SK-N-SH (cell line): ENCODE results near the gene FBN1. TPM values are rescaled to one million over a fixed set of nuclear protein-coding genes. Genes with fewer than 3 reads are reported as not detected.

Source experiments
- ELF1 ChIP-seq: IDR thresholded peaks from 2 replicates; pipeline ENCODE4 v1.4.0; 2012
- EP300 ChIP-seq, 2 experiments: IDR thresholded peaks; 2 replicates each; pipeline versions ENCODE4 v1.4.0 to v1.6.1; 2012; ENCODE audit warnings: borderline replicate concordance in 1 of 2, low read depth in 1 of 2, low read length in 1 of 2
- FOXJ3 ChIP-seq: sonication (generic); formaldehyde crosslinking; IDR thresholded peaks from 2 replicates; pipeline ENCODE4 v1.5.1; 2020; ENCODE audit warnings: mild to moderate bottlenecking, missing genetic modification reagents
- IRF3 ChIP-seq: fragments of 150-350 bp; IDR thresholded peaks from 2 replicates; pipeline ENCODE4 v1.6.1; 2016; ENCODE audit warnings: mild to moderate bottlenecking, low read depth, low read length
- MEF2A ChIP-seq: IDR thresholded peaks from 2 replicates; pipeline ENCODE4 v1.4.0; 2012; ENCODE audit warnings: low read depth, borderline replicate concordance
- NRF1 ChIP-seq: IDR thresholded peaks from 2 replicates; pipeline ENCODE4 v1.6.1; 2012; ENCODE audit warnings: low read depth, mild to moderate bottlenecking, low read length
- POLR2AphosphoS5 ChIP-seq: IDR thresholded peaks from 2 replicates; pipeline ENCODE4 v1.6.1; 2012; ENCODE audit warnings: low read depth, low read length
- RCOR1 ChIP-seq: fragments of 150-350 bp; IDR thresholded peaks from 2 replicates; pipeline ENCODE4 v1.6.1; 2017; ENCODE audit warnings: antibody characterized with exemption, low read length
- RFX5 ChIP-seq: IDR thresholded peaks from 2 replicates; pipeline ENCODE4 v1.6.1; 2012; ENCODE audit warnings: mild to moderate bottlenecking, improper control_type of control experiment, low read length
- RXRA ChIP-seq: IDR thresholded peaks from 2 replicates; pipeline ENCODE4 v1.4.0; 2012; ENCODE audit warnings: low read depth, mild to moderate bottlenecking, borderline replicate concordance
- TAF1 ChIP-seq: IDR thresholded peaks from 2 replicates; pipeline ENCODE4 v1.6.1; 2012; ENCODE audit warnings: low read depth, mild to moderate bottlenecking, low read length, moderate library complexity, borderline replicate concordance
- TCF12 ChIP-seq: IDR thresholded peaks from 2 replicates; pipeline ENCODE4 v1.4.0; 2012
- TEAD4 ChIP-seq: IDR thresholded peaks from 2 replicates; pipeline ENCODE4 v1.4.0; 2012; ENCODE audit warnings: mild to moderate bottlenecking, borderline replicate concordance; ENCODE audit not compliant: insufficient read depth
- YY1 ChIP-seq: IDR thresholded peaks from 2 replicates; pipeline ENCODE4 v1.4.0; 2012; ENCODE audit warnings: low read depth, mild to moderate bottlenecking
- polyA plus RNA-seq, 3 experiments: library from polyadenylated mRNA; depleted of rRNA; stranded (reverse); fragments of >200 nt; gene quantifications; 2 replicates each; pipeline ENCODE4 v1.2.3, GENCODE V29; 2012
- TF ChIP-seq, protein P1 (sequence below): IDR thresholded peaks from 2 replicates; pipeline ENCODE4 v1.4.0; 2012; ENCODE audit warnings: low read depth
- TF ChIP-seq, protein P2 (sequence below): IDR thresholded peaks from 2 replicates; pipeline ENCODE4; 2012
- TF ChIP-seq, protein P3 (sequence below): fragments of 200-600 bp; sonication (generic); IDR thresholded peaks from 2 replicates; pipeline ENCODE4 v1.6.1; 2017; ENCODE audit warnings: antibody characterized with exemption, mild to moderate bottlenecking, moderate library complexity
- TF ChIP-seq, protein P4 (sequence below): fragments of 150-350 bp; IDR thresholded peaks from 2 replicates; pipeline ENCODE4 v1.6.1; 2017; ENCODE audit warnings: antibody characterized with exemption, low read length, low read depth, borderline replicate concordance
- TF ChIP-seq, protein P5 (sequence below): IDR thresholded peaks from 2 replicates; pipeline ENCODE4 v1.4.0; 2012; ENCODE audit warnings: low read depth, borderline replicate concordance

Gene FBN1
- polyA plus RNA-seq, 1 of the 3 experiments (the other 2 are of a cell fraction): 248 TPM

- TF ChIP-seq, protein P1, sequence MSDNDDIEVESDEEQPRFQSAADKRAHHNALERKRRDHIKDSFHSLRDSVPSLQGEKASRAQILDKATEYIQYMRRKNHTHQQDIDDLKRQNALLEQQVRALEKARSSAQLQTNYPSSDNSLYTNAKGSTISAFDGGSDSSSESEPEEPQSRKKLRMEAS: no peak
- TF ChIP-seq RXRA (no peak), EP300 (IDR thresholded peaks at IDR 0.05; ENCODE audit: borderline replicate concordance in 1 of 2, low read depth in 1 of 2, low read length in 1 of 2) (peak in 1 of 2 experiments; percentile 86; a peak in 1 of 4 replicates), IRF3 (no peak), TCF12 (peak; percentile 83), FOXJ3 (CRISPR knock-in tag) (no peak), TAF1 (no peak), POLR2AphosphoS5 (peak; percentile 56; the same call in 1 of the 2 replicates), YY1 (no peak), RCOR1 (no peak), MEF2A (peak; percentile 70; the same call in 1 of the 2 replicates), NRF1 (no peak), ELF1 (no peak), TEAD4 (peak; percentile 62; the same call in 1 of the 2 replicates), RFX5 (no peak)
- TF ChIP-seq, protein P2, sequence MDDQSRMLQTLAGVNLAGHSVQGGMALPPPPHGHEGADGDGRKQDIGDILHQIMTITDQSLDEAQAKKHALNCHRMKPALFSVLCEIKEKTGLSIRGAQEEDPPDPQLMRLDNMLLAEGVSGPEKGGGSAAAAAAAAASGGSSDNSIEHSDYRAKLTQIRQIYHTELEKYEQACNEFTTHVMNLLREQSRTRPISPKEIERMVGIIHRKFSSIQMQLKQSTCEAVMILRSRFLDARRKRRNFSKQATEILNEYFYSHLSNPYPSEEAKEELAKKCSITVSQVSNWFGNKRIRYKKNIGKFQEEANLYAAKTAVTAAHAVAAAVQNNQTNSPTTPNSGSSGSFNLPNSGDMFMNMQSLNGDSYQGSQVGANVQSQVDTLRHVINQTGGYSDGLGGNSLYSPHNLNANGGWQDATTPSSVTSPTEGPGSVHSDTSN: peak; percentile 79
- TF ChIP-seq, protein P3, sequence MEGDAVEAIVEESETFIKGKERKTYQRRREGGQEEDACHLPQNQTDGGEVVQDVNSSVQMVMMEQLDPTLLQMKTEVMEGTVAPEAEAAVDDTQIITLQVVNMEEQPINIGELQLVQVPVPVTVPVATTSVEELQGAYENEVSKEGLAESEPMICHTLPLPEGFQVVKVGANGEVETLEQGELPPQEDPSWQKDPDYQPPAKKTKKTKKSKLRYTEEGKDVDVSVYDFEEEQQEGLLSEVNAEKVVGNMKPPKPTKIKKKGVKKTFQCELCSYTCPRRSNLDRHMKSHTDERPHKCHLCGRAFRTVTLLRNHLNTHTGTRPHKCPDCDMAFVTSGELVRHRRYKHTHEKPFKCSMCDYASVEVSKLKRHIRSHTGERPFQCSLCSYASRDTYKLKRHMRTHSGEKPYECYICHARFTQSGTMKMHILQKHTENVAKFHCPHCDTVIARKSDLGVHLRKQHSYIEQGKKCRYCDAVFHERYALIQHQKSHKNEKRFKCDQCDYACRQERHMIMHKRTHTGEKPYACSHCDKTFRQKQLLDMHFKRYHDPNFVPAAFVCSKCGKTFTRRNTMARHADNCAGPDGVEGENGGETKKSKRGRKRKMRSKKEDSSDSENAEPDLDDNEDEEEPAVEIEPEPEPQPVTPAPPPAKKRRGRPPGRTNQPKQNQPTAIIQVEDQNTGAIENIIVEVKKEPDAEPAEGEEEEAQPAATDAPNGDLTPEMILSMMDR: no peak
- TF ChIP-seq, protein P4, sequence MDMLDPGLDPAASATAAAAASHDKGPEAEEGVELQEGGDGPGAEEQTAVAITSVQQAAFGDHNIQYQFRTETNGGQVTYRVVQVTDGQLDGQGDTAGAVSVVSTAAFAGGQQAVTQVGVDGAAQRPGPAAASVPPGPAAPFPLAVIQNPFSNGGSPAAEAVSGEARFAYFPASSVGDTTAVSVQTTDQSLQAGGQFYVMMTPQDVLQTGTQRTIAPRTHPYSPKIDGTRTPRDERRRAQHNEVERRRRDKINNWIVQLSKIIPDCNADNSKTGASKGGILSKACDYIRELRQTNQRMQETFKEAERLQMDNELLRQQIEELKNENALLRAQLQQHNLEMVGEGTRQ: no peak
- TF ChIP-seq, protein P5, sequence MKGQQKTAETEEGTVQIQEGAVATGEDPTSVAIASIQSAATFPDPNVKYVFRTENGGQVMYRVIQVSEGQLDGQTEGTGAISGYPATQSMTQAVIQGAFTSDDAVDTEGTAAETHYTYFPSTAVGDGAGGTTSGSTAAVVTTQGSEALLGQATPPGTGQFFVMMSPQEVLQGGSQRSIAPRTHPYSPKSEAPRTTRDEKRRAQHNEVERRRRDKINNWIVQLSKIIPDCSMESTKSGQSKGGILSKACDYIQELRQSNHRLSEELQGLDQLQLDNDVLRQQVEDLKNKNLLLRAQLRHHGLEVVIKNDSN: no peak
Observed at GRCh38 chr15:48693484-48693883, 48.0 kb upstream of the FBN1 start (continued).
